Central memory CD8-positive, alpha-beta T cell (primary cell): Measurements from ENCODE around the gene SECTM1.
A peak's percentile ranks its signal among the peaks of the same experiment; 100 is the strongest.
"Not testable (repeated sequence)": the region's sequence is repeated elsewhere in the genome, so short reads cannot be mapped to it uniquely, and the experiment has no call there.

ENCODE experiments used
- ATAC-seq: fragments of 150-1000 bp; cut with Tn5 transposase; replicated peaks from 2 replicates; pipeline ENCODE4 v1.10.0; 2022; ENCODE audit warnings: mild to moderate bottlenecking, moderate FRiP score, moderate number of reproducible peaks; ENCODE audit not compliant: poor library complexity, severe bottlenecking; ENCODE audit errors: extremely low read depth
- DNase-seq, 2 donors: peaks; one replicate each; pipeline ENCODE4 v3.0.0; 2021; ENCODE audit warnings: low spot score in 2 of 2
- H3K27ac Mint-ChIP-seq: one replicate; pipeline ENCODE4 v1.8.0; 2022; ENCODE audit warnings: low read depth, mild to moderate bottlenecking, moderate library complexity, mixed read lengths
- H3K27me3 Mint-ChIP-seq: one replicate; pipeline ENCODE4 v1.8.0; 2022; ENCODE audit warnings: mixed read lengths
- H3K36me3 Mint-ChIP-seq: one replicate; pipeline ENCODE4 v1.8.0; 2022; ENCODE audit warnings: mild to moderate bottlenecking, moderate library complexity, mixed read lengths; ENCODE audit not compliant: insufficient read depth
- H3K4me1 Mint-ChIP-seq: one replicate; pipeline ENCODE4 v1.8.0; 2022; ENCODE audit warnings: mixed read lengths
- H3K4me3 Mint-ChIP-seq: one replicate; pipeline ENCODE4 v1.8.0; 2022; ENCODE audit warnings: mild to moderate bottlenecking, moderate library complexity, mixed read lengths
- H3K9me3 Mint-ChIP-seq: one replicate; pipeline ENCODE4 v1.8.0; 2022; ENCODE audit warnings: mixed read lengths

Gene SECTM1

DNA sequence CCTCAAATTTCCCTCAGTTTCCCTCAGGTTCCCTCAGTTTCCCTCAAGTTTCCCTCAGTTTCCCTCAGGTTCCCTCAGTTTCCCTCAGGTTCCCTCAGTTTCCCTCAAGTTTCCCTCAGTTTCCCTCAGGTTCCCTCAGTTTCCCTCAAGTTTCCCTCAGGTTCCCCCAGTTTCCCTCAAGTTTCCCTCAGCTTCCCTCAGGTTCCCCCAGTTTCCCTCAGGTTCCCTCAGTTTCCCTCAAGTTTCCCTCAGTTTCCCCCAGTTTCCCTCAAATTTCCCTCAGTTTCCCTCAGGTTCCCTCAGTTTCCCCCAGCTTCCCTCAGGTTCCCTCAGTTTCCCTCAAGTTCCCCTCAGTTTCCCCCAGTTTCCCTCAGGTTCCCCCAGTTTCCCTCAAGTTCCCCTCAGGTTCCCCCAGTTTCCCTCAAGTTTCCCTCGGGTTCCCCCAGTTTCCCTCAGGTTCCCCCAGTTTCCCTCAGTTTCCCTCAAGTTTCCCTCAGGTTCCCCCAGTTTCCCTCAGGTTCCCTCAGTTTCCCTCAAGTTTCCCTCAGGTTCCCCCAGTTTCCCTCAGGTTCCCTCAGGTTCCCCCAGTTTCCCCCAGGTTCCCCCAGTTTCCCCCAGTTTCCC lies 26.0 kb upstream of the SECTM1 start:
- ATAC-seq, H3K4me1 Mint-ChIP-seq, H3K9me3 Mint-ChIP-seq, H3K4me3 Mint-ChIP-seq, H3K36me3 Mint-ChIP-seq, H3K27ac Mint-ChIP-seq, DNase-seq: not testable (repeated sequence)
- H3K27me3 Mint-ChIP-seq: peaks cover 29% of the 10 kb centered on the region

- H3K27ac Mint-ChIP-seq: no peak within 1 kb of the TSS
- peak; percentile 40 for ATAC-seq
- no peak within 1 kb of the TSS for H3K4me3 Mint-ChIP-seq
- H3K36me3 Mint-ChIP-seq: no peaks in the 10 kb centered on the region
- peaks cover 31% of the 10 kb centered on the region for H3K27me3 Mint-ChIP-seq
- DNase-seq: no peak
- H3K9me3 Mint-ChIP-seq: no peaks in the 10 kb centered on the region
- peaks cover 5% of the 10 kb centered on the region for H3K4me1 Mint-ChIP-seq
Measured at GRCh38 chr17:82358465-82359350, 25.1 kb upstream of the SECTM1 start, which contains the start of gene TEX19. Gene TEX19, plus strand, starts transcription at chr17:82359247. Its CDS starts 2,904 bp downstream, at chr17:82362151.

GRCh38 chr17:82357394-82357793 lies 23.8 kb upstream of the SECTM1 start:
- peaks cover 5% of the 10 kb centered on the region for H3K4me1 Mint-ChIP-seq
- peaks cover 31% of the 10 kb centered on the region for H3K27me3 Mint-ChIP-seq
- H3K9me3 Mint-ChIP-seq: no peaks in the 10 kb centered on the region
- no peak overlapping the region for H3K27ac Mint-ChIP-seq
- ATAC-seq (no peak), DNase-seq (no peak)
- H3K36me3 Mint-ChIP-seq: no peaks in the 10 kb centered on the region
- no peak overlapping the region for H3K4me3 Mint-ChIP-seq

DNA sequence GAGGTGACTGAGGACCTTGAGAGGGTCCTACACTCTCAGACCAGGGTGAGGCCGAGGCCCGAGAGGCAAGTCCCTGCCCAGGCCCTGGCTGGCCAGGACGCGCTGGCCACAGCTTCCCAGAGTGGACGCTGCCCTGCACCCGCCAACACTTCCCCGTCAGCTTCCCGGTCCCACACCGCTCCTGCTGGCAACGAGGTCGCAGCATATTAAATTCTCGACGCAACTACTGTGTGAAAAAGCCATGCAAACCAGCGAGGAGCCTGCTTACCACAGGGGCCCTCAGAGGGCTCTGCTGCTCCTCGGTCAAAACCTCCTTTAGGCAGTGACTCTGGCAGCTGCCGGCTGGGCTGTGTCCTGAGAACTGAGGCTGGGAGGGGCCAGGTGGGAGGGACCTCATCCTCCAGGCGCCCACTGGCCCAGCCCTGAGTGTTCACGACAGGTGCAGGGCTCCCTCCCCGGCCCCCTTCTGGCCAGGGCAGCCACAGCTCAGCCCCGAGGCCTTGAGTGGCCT lies 23.3 kb upstream of the SECTM1 start:
- Mint-ChIP-seq H3K27ac (no peak overlapping the region), H3K36me3 (peaks cover 3% of the 10 kb centered on the region), H3K4me3 (no peak overlapping the region), H3K9me3 (no peaks in the 10 kb centered on the region), H3K4me1 (peaks cover 5% of the 10 kb centered on the region), H3K27me3 (peaks cover 28% of the 10 kb centered on the region)
- DNase-seq: no peak
- no peak for ATAC-seq

GRCh38 chr17:82355770-82356427 lies 22.3 kb upstream of the SECTM1 start:
- H3K4me1 Mint-ChIP-seq: peaks cover 5% of the 10 kb centered on the region
- H3K27ac Mint-ChIP-seq: no peak overlapping the region
- no peak for DNase-seq
- peaks cover 24% of the 10 kb centered on the region for H3K27me3 Mint-ChIP-seq
- no peak overlapping the region for H3K4me3 Mint-ChIP-seq
- ATAC-seq: no peak
- H3K9me3 Mint-ChIP-seq: no peaks in the 10 kb centered on the region
- H3K36me3 Mint-ChIP-seq: peaks cover 4% of the 10 kb centered on the region

- peaks cover 5% of the 10 kb centered on the region for H3K4me1 Mint-ChIP-seq
- DNase-seq (no peak), ATAC-seq (no peak)
- peaks cover 24% of the 10 kb centered on the region for H3K27me3 Mint-ChIP-seq
- no peak overlapping the region for H3K4me3 Mint-ChIP-seq
- no peak overlapping the region for H3K27ac Mint-ChIP-seq
- no peaks in the 10 kb centered on the region for H3K9me3 Mint-ChIP-seq
- peaks cover 4% of the 10 kb centered on the region for H3K36me3 Mint-ChIP-seq
Measured at GRCh38 chr17:82354804-82355308, 21.3 kb upstream of the SECTM1 start.

DNA sequence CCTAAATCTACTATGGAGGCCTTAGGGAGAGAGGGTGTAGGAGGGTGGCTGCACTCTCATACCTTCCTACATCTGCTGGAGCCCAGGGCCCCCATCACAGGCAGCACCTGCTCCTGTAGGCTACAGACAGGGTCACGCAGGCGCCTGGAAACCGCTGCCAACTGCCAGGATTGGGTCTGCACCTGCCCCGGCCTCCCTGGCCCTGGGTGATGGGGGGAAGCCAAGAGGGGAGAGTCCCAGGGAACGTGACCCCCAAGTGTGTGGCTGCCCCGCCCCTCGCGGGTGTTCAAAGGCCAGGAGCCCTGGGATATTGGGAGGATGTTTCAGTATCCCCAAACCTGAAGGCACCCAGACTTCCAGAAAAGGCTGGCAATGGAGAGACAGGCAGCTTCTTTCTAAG lies 19.9 kb upstream of the SECTM1 start:
- no peak overlapping the region for H3K4me3 Mint-ChIP-seq
- DNase-seq: no peak
- no peak for ATAC-seq
- no peaks in the 10 kb centered on the region for H3K9me3 Mint-ChIP-seq
- peaks cover 31% of the 10 kb centered on the region for H3K27me3 Mint-ChIP-seq
- H3K36me3 Mint-ChIP-seq: peaks cover 4% of the 10 kb centered on the region
- H3K4me1 Mint-ChIP-seq: peaks cover 4% of the 10 kb centered on the region
- no peak overlapping the region for H3K27ac Mint-ChIP-seq

DNA sequence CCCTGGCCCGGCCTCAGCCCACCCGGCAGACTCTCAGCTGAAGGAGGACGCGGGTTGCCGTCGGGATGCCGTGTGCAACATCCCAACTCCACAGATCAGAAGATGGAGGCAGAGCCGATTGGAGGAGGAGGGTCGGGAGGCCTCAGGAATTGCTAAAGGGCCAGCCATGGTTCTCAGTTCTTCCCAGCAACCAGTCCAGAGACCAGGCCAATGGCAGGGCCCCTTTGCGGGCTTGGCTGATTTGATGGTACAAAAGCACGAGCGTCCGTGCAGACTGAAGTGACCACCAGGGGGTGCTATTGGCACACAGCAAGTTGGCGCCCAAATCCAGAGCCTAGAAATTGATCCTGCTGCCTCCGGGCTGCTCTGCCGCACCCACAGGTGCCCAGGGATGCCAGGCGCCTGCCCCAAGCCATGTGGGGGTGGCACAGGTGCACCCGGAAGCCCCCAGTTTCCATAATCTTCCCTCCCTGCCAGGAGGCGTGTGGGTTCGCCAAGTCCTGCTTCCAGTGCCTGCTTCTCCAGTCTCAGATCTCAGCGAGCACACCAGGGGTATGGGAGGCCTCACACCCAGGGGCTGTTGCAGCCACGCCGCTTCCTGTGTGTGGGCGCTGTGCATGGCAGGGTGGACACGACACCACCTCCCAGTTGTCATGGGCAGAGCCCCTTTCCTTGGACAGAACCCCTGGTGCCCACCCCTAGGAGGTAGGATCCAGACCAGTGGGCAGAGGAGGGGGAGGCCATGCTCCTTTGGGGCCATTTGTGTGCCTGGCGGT lies 18.3 kb upstream of the SECTM1 start:
- Mint-ChIP-seq H3K36me3 (peaks cover 4% of the 10 kb centered on the region), H3K9me3 (no peaks in the 10 kb centered on the region), H3K27ac (no peak overlapping the region), H3K4me3 (no peak overlapping the region), H3K27me3 (peaks cover 28% of the 10 kb centered on the region), H3K4me1 (no peaks in the 10 kb centered on the region)
- peak; percentile 71 to 76 for DNase-seq
- ATAC-seq: peak; percentile 76

GRCh38 chr17:82351254-82351712 lies 17.7 kb upstream of the SECTM1 start:
- ATAC-seq (peak; percentile 13), DNase-seq (no peak)
- H3K4me3 Mint-ChIP-seq: no peak overlapping the region
- no peaks in the 10 kb centered on the region for H3K4me1 Mint-ChIP-seq
- H3K27me3 Mint-ChIP-seq: peaks cover 34% of the 10 kb centered on the region
- H3K27ac Mint-ChIP-seq: no peak overlapping the region
- no peaks in the 10 kb centered on the region for H3K9me3 Mint-ChIP-seq
- peaks cover 4% of the 10 kb centered on the region for H3K36me3 Mint-ChIP-seq

GRCh38 chr17:82350182-82351030 lies 16.8 kb upstream of the SECTM1 start:
- Mint-ChIP-seq H3K27me3 (peaks cover 36% of the 10 kb centered on the region), H3K4me1 (no peaks in the 10 kb centered on the region), H3K36me3 (peaks cover 4% of the 10 kb centered on the region), H3K27ac (no peak overlapping the region), H3K9me3 (no peaks in the 10 kb centered on the region), H3K4me3 (no peak overlapping the region)
- DNase-seq (no peak), ATAC-seq (no peak)

GRCh38 chr17:82349287-82349701 lies 15.7 kb upstream of the SECTM1 start:
- H3K36me3 Mint-ChIP-seq: peaks cover 4% of the 10 kb centered on the region
- H3K4me3 Mint-ChIP-seq: no peak overlapping the region
- DNase-seq: no peak
- no peaks in the 10 kb centered on the region for H3K4me1 Mint-ChIP-seq
- H3K27ac Mint-ChIP-seq: no peak overlapping the region
- no peak for ATAC-seq
- no peaks in the 10 kb centered on the region for H3K9me3 Mint-ChIP-seq
- peaks cover 26% of the 10 kb centered on the region for H3K27me3 Mint-ChIP-seq
